HepG2 (cell line): ENCODE data around the gene PARD3.

ENCODE experiments used
- ZNF550 ChIP-seq: sonication (generic); formaldehyde crosslinking; IDR thresholded peaks from 2 replicates; pipeline ENCODE4 v1.4.0; 2020; ENCODE audit warnings: mild to moderate bottlenecking, missing genetic modification reagents, borderline replicate concordance
- TF ChIP-seq, protein P1 (sequence below): IDR thresholded peaks from 2 replicates; pipeline ENCODE4 v1.4.0; 2020; ENCODE audit warnings: mild to moderate bottlenecking, missing genetic modification reagents
- TF ChIP-seq, protein P2 (sequence below): sonication (generic); IDR thresholded peaks from 2 replicates; pipeline ENCODE4 v1.6.1; 2016; ENCODE audit warnings: low read depth, borderline replicate concordance

DNA sequence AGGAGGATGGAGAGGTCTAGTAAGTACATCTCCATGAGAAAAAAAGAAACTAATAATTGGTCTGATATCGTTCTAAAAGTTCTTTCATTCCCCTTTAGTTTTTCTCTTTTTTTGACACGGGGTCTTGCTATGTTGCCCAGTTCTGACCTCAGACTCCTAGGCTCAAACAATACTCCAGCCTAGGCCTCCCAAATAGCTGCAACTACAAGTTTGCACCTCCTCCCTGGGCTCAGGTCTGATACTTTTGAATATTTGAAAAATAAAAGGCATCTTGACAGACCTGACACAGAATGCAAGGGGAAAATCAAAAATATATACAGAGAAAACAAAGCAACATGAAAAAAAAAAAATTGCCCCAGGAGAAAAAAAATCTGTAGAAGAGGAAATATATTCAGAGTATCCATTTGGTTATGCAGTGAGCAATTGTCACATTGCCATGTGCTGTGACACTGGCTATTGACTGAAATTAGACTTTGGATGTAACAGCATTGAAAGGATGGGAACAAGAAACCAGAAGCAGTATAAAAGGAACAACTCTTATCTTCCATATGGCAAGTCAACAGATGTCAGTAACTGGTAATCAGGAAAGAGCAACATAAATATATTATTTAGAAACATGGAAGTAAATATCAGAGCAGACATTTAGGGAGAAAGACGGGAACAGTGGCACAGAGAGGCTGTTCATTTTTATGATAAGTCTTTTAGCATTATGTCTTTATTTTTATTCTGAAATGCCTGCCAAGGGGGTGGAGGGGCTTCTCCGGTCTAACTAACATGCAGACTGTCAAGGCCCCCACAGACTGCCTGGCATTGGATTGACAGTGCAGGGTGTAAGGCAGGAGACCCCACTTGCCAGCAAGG, 408.4 kb downstream of the PARD3 start:
- TF ChIP-seq, protein P1, sequence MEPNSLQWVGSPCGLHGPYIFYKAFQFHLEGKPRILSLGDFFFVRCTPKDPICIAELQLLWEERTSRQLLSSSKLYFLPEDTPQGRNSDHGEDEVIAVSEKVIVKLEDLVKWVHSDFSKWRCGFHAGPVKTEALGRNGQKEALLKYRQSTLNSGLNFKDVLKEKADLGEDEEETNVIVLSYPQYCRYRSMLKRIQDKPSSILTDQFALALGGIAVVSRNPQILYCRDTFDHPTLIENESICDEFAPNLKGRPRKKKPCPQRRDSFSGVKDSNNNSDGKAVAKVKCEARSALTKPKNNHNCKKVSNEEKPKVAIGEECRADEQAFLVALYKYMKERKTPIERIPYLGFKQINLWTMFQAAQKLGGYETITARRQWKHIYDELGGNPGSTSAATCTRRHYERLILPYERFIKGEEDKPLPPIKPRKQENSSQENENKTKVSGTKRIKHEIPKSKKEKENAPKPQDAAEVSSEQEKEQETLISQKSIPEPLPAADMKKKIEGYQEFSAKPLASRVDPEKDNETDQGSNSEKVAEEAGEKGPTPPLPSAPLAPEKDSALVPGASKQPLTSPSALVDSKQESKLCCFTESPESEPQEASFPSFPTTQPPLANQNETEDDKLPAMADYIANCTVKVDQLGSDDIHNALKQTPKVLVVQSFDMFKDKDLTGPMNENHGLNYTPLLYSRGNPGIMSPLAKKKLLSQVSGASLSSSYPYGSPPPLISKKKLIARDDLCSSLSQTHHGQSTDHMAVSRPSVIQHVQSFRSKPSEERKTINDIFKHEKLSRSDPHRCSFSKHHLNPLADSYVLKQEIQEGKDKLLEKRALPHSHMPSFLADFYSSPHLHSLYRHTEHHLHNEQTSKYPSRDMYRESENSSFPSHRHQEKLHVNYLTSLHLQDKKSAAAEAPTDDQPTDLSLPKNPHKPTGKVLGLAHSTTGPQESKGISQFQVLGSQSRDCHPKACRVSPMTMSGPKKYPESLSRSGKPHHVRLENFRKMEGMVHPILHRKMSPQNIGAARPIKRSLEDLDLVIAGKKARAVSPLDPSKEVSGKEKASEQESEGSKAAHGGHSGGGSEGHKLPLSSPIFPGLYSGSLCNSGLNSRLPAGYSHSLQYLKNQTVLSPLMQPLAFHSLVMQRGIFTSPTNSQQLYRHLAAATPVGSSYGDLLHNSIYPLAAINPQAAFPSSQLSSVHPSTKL (CRISPR knock-in tag) = no peak
- TF ChIP-seq, protein P2, sequence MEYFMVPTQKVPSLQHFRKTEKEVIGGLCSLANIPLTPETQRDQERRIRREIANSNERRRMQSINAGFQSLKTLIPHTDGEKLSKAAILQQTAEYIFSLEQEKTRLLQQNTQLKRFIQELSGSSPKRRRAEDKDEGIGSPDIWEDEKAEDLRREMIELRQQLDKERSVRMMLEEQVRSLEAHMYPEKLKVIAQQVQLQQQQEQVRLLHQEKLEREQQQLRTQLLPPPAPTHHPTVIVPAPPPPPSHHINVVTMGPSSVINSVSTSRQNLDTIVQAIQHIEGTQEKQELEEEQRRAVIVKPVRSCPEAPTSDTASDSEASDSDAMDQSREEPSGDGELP = no peak
- no peak for TF ChIP-seq ZNF550
